GM19467 (cell line): ENCODE measurements around the gene TXNRD3.

Experiments
- ATAC-seq: cut with Tn5 transposase; IDR thresholded peaks from one replicate; pipeline ENCODE4 v1.9.1; 2021; ENCODE audit warnings: mild to moderate bottlenecking, moderate library complexity; ENCODE audit not compliant: unreplicated experiment

Gene TXNRD3

GRCh38 chr3:126672340-126672739 lies 17.4 kb upstream of the TXNRD3 start:
- no peak for ATAC-seq

- ATAC-seq = no peak
These were observed 16.6 kb upstream of the TXNRD3 start for GRCh38 chr3:126671521-126671920.

- no peak for ATAC-seq
These were observed 13.8 kb upstream of the TXNRD3 start for GRCh38 chr3:126668450-126669401.

GRCh38 chr3:126667631-126668449 lies 12.9 kb upstream of the TXNRD3 start:
- no peak for ATAC-seq

GRCh38 chr3:126666658-126667528 lies 12.0 kb upstream of the TXNRD3 start:
- no peak for ATAC-seq

- ATAC-seq = no peak
These were observed 11.2 kb upstream of the TXNRD3 start for GRCh38 chr3:126665959-126666657.

GRCh38 chr3:126665221-126665936 lies 10.5 kb upstream of the TXNRD3 start:
- ATAC-seq = no peak

GRCh38 chr3:126664591-126665214 lies 9.8 kb upstream of the TXNRD3 start:
- ATAC-seq = no peak

- ATAC-seq = no peak
These were observed 8.8 kb upstream of the TXNRD3 start for GRCh38 chr3:126663750-126664149.

GRCh38 chr3:126663257-126663656 lies 8.3 kb upstream of the TXNRD3 start:
- no peak for ATAC-seq

GRCh38 chr3:126661532-126662364 lies 6.8 kb upstream of the TXNRD3 start:
- ATAC-seq = no peak

- ATAC-seq = no peak
These were observed 5.3 kb upstream of the TXNRD3 start for GRCh38 chr3:126659915-126660886.

GRCh38 chr3:126658584-126658983 lies 3.7 kb upstream of the TXNRD3 start:
- ATAC-seq = no peak

- ATAC-seq = no peak
These were observed 3.0 kb upstream of the TXNRD3 start for GRCh38 chr3:126657901-126658300.

- no peak for ATAC-seq
These were observed 1.6 kb upstream of the TXNRD3 start for GRCh38 chr3:126656371-126657134.

- no peak for ATAC-seq
These were observed 963 bp upstream of the TXNRD3 start for GRCh38 chr3:126655887-126656286.
